GM19452 (cell line): ENCODE results near the gene TIMM29.

Source experiments
- ATAC-seq: cut with Tn5 transposase; IDR thresholded peaks from one replicate; pipeline ENCODE4 v1.9.1; 2021; ENCODE audit not compliant: unreplicated experiment

TIMM29 gene

GRCh38 chr19:10911579-10912363, 16.8 kb upstream of the TIMM29 start:
- ATAC-seq: no peak

GRCh38 chr19:10912619-10913018, 16.0 kb upstream of the TIMM29 start:
- no peak for ATAC-seq

GRCh38 chr19:10913716-10914340, 14.8 kb upstream of the TIMM29 start:
- no peak for ATAC-seq

- ATAC-seq: no peak
Measured at GRCh38 chr19:10915130-10916091, 13.2 kb upstream of the TIMM29 start.

GRCh38 chr19:10916602-10917001, 12.0 kb upstream of the TIMM29 start:
- no peak for ATAC-seq

GRCh38 chr19:10918359-10918758, 10.3 kb upstream of the TIMM29 start:
- no peak for ATAC-seq

- no peak for ATAC-seq
Measured at GRCh38 chr19:10919352-10920287, 9.0 kb upstream of the TIMM29 start.

GRCh38 chr19:10920288-10920655, 8.3 kb upstream of the TIMM29 start:
- ATAC-seq: no peak

- no peak for ATAC-seq
Measured at GRCh38 chr19:10920781-10921180, 7.8 kb upstream of the TIMM29 start.

- ATAC-seq: no peak
Measured at GRCh38 chr19:10921199-10921909, 7.3 kb upstream of the TIMM29 start.

GRCh38 chr19:10921910-10922637, 6.5 kb upstream of the TIMM29 start:
- ATAC-seq: no peak

GRCh38 chr19:10922638-10923014, 6.0 kb upstream of the TIMM29 start:
- no peak for ATAC-seq

- ATAC-seq: no peak
Measured at GRCh38 chr19:10923260-10924112, 5.1 kb upstream of the TIMM29 start.

- no peak for ATAC-seq
Measured at GRCh38 chr19:10924597-10924996, 4.0 kb upstream of the TIMM29 start.

- peak; percentile 13 for ATAC-seq
Measured at GRCh38 chr19:10927730-10928562, 665 bp upstream of the TIMM29 start.

- no peak for ATAC-seq
Measured at GRCh38 chr19:10929402-10929794, 787 bp downstream of the TIMM29 start.

- ATAC-seq: no peak
Measured at GRCh38 chr19:10935371-10936059, 6.9 kb downstream of the TIMM29 start.
